CD8-positive, alpha-beta memory T cell (primary cell): ENCODE data around the gene CACNA1S. TPM values are rescaled to one million over a fixed set of nuclear protein-coding genes. Genes with fewer than 3 reads are reported as not detected.

Source experiments
- CTCF ChIA-PET: fragments of 350-600 bp; sonication (Branson Sonifier 250); formaldehyde crosslinking; loops from one replicate; lab custom pipeline; 2021; ENCODE audit warnings: antibody characterized with exemption; lab: Charles Lee
- POLR2A ChIA-PET: fragments of 350-600 bp; sonication (Branson Sonifier 250); formaldehyde crosslinking; loops from one replicate; lab custom pipeline; 2021; ENCODE audit warnings: antibody characterized with exemption; lab: Charles Lee
- DNase-seq, 5 donors: peaks; one replicate each; pipeline versions ENCODE4 v3.0.0 to v3.0.0-alpha.2; 2020 to 2022; ENCODE audit warnings: mixed read lengths in 1 of 5
- H3K27ac ChIP-seq: one replicate; pipeline ENCODE4 v1.7.0; 2013; ENCODE audit warnings: low read depth, mild to moderate bottlenecking, low read length, moderate library complexity
- H3K27me3 ChIP-seq: 2 replicates; pipeline ENCODE4 v1.7.0; 2013; ENCODE audit warnings: low read length, mild to moderate bottlenecking; ENCODE audit not compliant: insufficient read depth, poor library complexity, severe bottlenecking
- H3K36me3 ChIP-seq: 2 replicates; pipeline ENCODE4 v1.7.0; 2013; ENCODE audit warnings: mild to moderate bottlenecking, low read length, moderate library complexity; ENCODE audit not compliant: insufficient read depth
- H3K4me1 ChIP-seq: 2 replicates; pipeline ENCODE4 v1.7.0; 2013; ENCODE audit warnings: mild to moderate bottlenecking, low read length, moderate library complexity; ENCODE audit not compliant: insufficient read depth
- H3K4me3 ChIP-seq: 2 replicates; pipeline ENCODE4 v1.7.0; 2013; ENCODE audit warnings: mild to moderate bottlenecking, low read length
- H3K9me3 ChIP-seq: 2 replicates; pipeline ENCODE4 v1.7.0; 2013; ENCODE audit warnings: mild to moderate bottlenecking, low read length
- H3K27ac Mint-ChIP-seq, 8 donors: one replicate each; pipeline ENCODE4 v1.8.0; 2020 to 2021; ENCODE audit warnings: mixed read lengths in 8 of 8, mild to moderate bottlenecking in 6 of 8, inconsistent platforms in 3 of 8, moderate library complexity in 3 of 8
- H3K27me3 Mint-ChIP-seq, 2 donors: one replicate each; pipeline ENCODE4 v1.8.0; 2020 to 2021; ENCODE audit warnings: mixed read lengths in 2 of 2, mild to moderate bottlenecking in 1 of 2, moderate library complexity in 1 of 2
- H3K36me3 Mint-ChIP-seq, 3 donors: one replicate each; pipeline ENCODE4 v1.8.0; 2020 to 2021; ENCODE audit warnings: mixed read lengths in 3 of 3, inconsistent platforms in 1 of 3, mild to moderate bottlenecking in 1 of 3
- H3K4me1 Mint-ChIP-seq, 3 donors: one replicate each; pipeline ENCODE4 v1.8.0; 2020 to 2021; ENCODE audit warnings: mixed read lengths in 3 of 3, inconsistent platforms in 1 of 3, mild to moderate bottlenecking in 1 of 3
- H3K4me3 Mint-ChIP-seq, 7 donors: one replicate each; pipeline ENCODE4 v1.8.0; 2020 to 2021; ENCODE audit warnings: mixed read lengths in 7 of 7, mild to moderate bottlenecking in 6 of 7, moderate library complexity in 4 of 7, inconsistent platforms in 2 of 7
- H3K9me3 Mint-ChIP-seq, 5 donors: one replicate each; pipeline ENCODE4 v1.8.0; 2020 to 2022; ENCODE audit warnings: mixed read lengths in 5 of 5, mild to moderate bottlenecking in 3 of 5, moderate library complexity in 2 of 5, inconsistent platforms in 1 of 5
- polyA plus RNA-seq: library from polyadenylated mRNA; unstranded; fragments of 300-500 nt; fragmentation: Illumina TruSeq; gene quantifications from one replicate; pipeline ENCODE4 v1.2.3, GENCODE V29; 2021
- total RNA-seq, 2 experiments: library from RNA; stranded (reverse); gene quantifications; one replicate each; pipeline ENCODE4 v1.2.3, GENCODE V29; 2021

The CACNA1S gene
- total and polyA plus RNA-seq, 3 experiments from 2014 or later: not detected

DNA sequence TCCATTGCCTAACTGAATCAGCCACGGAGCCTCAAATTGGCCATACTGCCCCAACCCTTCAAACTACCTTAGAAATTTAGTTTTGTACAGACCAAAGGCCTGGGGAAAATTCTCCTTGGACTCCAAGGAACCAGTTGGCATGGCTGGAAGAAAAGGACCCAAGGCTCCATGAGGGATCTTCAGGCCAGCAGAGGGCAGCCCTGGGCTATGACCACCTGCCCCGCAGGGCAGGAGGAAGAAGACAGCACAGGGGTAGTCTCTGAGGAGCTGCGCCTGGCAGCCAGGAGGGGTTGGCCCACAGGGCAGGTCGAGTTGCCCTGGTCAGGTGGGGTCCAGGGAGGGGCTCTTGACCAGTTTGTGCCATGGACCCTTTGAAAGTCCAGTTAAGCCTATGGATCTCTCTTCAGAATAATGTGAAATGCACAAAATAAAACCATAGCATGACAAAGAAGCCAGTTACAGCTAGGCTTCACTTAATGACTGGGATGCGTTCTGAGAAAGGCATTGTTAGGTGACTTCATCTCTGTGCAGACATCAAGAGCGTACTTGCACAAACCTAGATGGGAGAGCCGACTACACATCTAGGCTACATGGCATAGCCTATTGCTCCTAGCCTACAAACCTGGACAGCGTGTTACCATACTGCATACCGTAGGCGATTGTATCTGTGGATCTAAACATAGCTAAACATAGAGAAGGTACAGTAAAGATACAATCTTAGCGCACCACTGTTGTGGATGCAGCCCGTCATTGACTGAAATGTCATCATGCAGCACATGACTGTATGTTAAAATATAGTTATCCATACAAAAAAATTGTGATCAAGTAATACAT lies 26.1 kb downstream of the CACNA1S start:
- H3K4me3 Mint-ChIP-seq: no peak overlapping the region
- ChIA-PET CTCF (interaction anchor here (1.3 to 3.4 kb wide), 5 partner anchors 16 to 135 kb away, joined by 3 to 25 read pairs (median 4); no protein-coding TSS in a partner anchor), POLR2A (no interaction called here)
- H3K4me1 Mint-ChIP-seq: no peaks in the 10 kb centered on the region
- H3K36me3 ChIP-seq: no peaks in the 10 kb centered on the region
- H3K4me3 ChIP-seq: no peak overlapping the region
- H3K9me3 ChIP-seq: no peaks in the 10 kb centered on the region
- H3K27ac Mint-ChIP-seq: no peak overlapping the region
- H3K27me3 Mint-ChIP-seq: peaks cover 8 to 32% of the 10 kb centered on the region in 2 donors
- H3K27ac ChIP-seq: no peak overlapping the region
- H3K9me3 Mint-ChIP-seq: no peaks in the 10 kb centered on the region
- H3K4me1 ChIP-seq: no peaks in the 10 kb centered on the region
- DNase-seq: peak in 2 of 5 donors; percentile 6 to 31
- no peaks in the 10 kb centered on the region for H3K36me3 Mint-ChIP-seq
- H3K27me3 ChIP-seq: peaks cover 4% of the 10 kb centered on the region

DNA sequence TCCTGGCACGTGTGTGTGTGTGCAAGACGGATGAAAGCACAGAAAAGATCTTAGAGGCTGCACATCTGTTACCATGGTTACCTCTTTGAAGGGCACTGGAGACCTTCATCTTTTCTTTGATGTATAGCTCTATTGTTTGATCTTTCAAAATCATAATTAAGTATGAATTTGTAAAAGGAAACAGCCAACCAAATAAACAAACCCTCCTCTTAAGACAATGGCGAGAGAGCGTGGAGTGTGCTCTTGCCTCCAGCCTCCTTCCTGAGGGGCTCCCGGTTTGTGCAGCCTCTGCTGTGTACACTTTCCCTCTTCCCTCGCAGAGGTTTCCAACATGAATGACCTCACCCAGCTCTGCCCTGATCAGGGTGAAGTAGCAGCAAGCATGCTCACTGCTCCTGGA lies 27.9 kb downstream of the CACNA1S start:
- no peaks in the 10 kb centered on the region for H3K9me3 Mint-ChIP-seq
- Histone ChIP-seq H3K4me3 (no peak overlapping the region), H3K9me3 (no peaks in the 10 kb centered on the region), H3K27me3 (peaks cover 4% of the 10 kb centered on the region), H3K4me1 (no peaks in the 10 kb centered on the region), H3K27ac (no peak overlapping the region), H3K36me3 (no peaks in the 10 kb centered on the region)
- POLR2A ChIA-PET: no interaction called here
- no peak overlapping the region for H3K4me3 Mint-ChIP-seq
- no peaks in the 10 kb centered on the region for H3K36me3 Mint-ChIP-seq
- peaks cover 8 to 29% of the 10 kb centered on the region in 2 donors for H3K27me3 Mint-ChIP-seq
- H3K27ac Mint-ChIP-seq: peak overlapping the region in 1 of 8 donors; percentile 69
- DNase-seq: no peak
- no peaks in the 10 kb centered on the region for H3K4me1 Mint-ChIP-seq
- CTCF ChIA-PET: interaction anchor here (2.3 to 3.4 kb wide), 2 partner anchors 30 to 35 kb away, joined by 6 to 25 read pairs; no protein-coding TSS in a partner anchor

DNA sequence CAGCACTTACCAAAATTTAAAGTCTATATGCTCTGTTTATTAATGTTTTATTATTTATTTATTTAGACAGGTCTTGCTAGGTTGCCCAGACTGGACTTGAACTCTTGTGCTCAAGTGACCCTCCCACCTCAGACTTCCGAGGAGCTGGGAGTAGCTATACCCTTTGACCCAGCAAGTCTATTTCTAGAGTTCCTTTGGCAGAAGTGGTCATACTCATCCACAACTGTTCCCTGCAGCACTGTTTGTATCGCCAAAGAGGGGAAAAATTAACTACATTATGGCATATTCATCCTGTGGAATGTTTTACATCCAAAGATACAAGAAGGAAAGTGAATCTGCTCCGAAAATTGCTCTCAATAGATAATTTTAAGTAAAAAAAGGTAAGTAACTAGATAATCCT lies 28.5 kb downstream of the CACNA1S start:
- H3K27me3 ChIP-seq: peaks cover 4% of the 10 kb centered on the region

DNA sequence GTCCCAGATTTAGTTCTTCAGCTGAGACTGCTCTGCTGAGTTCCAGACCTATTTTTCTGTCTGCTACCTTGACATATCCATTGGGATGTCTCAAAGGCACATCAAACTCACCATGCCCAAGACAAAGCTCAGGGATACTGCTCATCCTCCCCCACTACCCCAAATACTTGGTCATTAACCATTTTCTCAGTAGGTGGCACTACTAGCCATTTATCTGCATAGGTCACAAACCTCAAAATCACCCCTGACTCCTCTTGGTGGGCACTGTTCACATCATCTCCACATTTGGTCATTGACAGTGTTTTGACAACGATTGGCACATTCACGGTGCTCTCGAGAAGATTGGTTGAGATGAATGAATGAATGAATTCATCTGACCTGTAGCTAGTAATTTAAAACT lies 32.1 kb downstream of the CACNA1S start:
- ChIA-PET POLR2A (no interaction called here), CTCF (interaction anchor here (1.1 to 2.7 kb wide), 4 partner anchors 9 to 109 kb away, joined by 4 to 7 read pairs (median 4); no protein-coding TSS in a partner anchor)
- Histone ChIP-seq H3K4me3 (no peak overlapping the region), H3K4me1 (no peaks in the 10 kb centered on the region), H3K27me3 (no peaks in the 10 kb centered on the region), H3K27ac (no peak overlapping the region), H3K36me3 (no peaks in the 10 kb centered on the region), H3K9me3 (no peaks in the 10 kb centered on the region)
- DNase-seq: no peak
- H3K36me3 Mint-ChIP-seq: no peaks in the 10 kb centered on the region
- H3K27ac Mint-ChIP-seq: no peak overlapping the region
- no peaks in the 10 kb centered on the region for H3K4me1 Mint-ChIP-seq
- H3K4me3 Mint-ChIP-seq: no peak overlapping the region
- no peaks in the 10 kb centered on the region for H3K9me3 Mint-ChIP-seq
- H3K27me3 Mint-ChIP-seq: peaks cover 3 to 4% of the 10 kb centered on the region in 2 donors

More for the DNA sequence above, 28.5 kb downstream of the CACNA1S start:
- no peaks in the 10 kb centered on the region for H3K36me3 ChIP-seq
- Mint-ChIP-seq H3K36me3 (no peaks in the 10 kb centered on the region), H3K27ac (no peak overlapping the region), H3K9me3 (no peaks in the 10 kb centered on the region), H3K4me1 (no peaks in the 10 kb centered on the region), H3K27me3 (peaks cover 8 to 26% of the 10 kb centered on the region in 2 donors), H3K4me3 (no peak overlapping the region)
- H3K4me3 ChIP-seq: no peak overlapping the region
- no peaks in the 10 kb centered on the region for H3K4me1 ChIP-seq
- POLR2A ChIA-PET: no interaction called here
- CTCF ChIA-PET: interaction anchor here (1.7 to 2.3 kb wide), 2 partner anchors 30 to 36 kb away, joined by 5 to 6 read pairs; no protein-coding TSS in a partner anchor
- no peak overlapping the region for H3K27ac ChIP-seq
- no peak for DNase-seq
- no peaks in the 10 kb centered on the region for H3K9me3 ChIP-seq

DNA sequence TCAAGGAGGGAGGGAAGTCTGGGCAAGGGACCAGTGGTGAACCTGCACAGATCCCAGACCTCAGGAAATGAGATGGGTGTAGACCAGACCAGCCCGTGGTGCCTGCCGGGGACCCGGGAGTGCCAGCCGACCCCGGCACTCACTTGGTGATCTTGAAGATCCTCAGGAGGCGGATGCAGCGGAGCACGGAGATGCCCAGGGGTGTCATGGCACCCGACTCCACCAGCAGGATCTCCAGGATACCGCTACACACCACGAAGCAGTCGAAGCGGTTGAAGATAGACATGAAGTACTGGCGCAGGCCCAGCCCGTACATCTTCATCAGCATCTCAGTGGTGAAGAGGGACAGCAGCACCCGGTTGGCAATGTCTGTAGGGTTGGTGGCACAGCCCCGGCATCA lies 34.5 kb downstream of the CACNA1S start:
- POLR2A ChIA-PET: no interaction called here
- no peaks in the 10 kb centered on the region for H3K27me3 ChIP-seq
- Mint-ChIP-seq H3K36me3 (no peaks in the 10 kb centered on the region), H3K27me3 (no peaks in the 10 kb centered on the region), H3K4me1 (no peaks in the 10 kb centered on the region), H3K4me3 (no peak overlapping the region), H3K9me3 (no peaks in the 10 kb centered on the region), H3K27ac (no peak overlapping the region)
- no peak for DNase-seq
- no peaks in the 10 kb centered on the region for H3K4me1 ChIP-seq
- no peak overlapping the region for H3K27ac ChIP-seq
- no peak overlapping the region for H3K4me3 ChIP-seq
- no peaks in the 10 kb centered on the region for H3K9me3 ChIP-seq
- no peaks in the 10 kb centered on the region for H3K36me3 ChIP-seq
- CTCF ChIA-PET: no interaction called here

GRCh38 chr1:201077116-201077515 lies 35.1 kb downstream of the CACNA1S start:
- Histone ChIP-seq H3K4me3 (no peak overlapping the region), H3K27ac (no peak overlapping the region), H3K9me3 (no peaks in the 10 kb centered on the region), H3K4me1 (no peaks in the 10 kb centered on the region), H3K27me3 (no peaks in the 10 kb centered on the region), H3K36me3 (no peaks in the 10 kb centered on the region)
- POLR2A ChIA-PET: no interaction called here
- no peaks in the 10 kb centered on the region for H3K4me1 Mint-ChIP-seq
- no peaks in the 10 kb centered on the region for H3K9me3 Mint-ChIP-seq
- H3K27me3 Mint-ChIP-seq: no peaks in the 10 kb centered on the region
- CTCF ChIA-PET: no interaction called here
- H3K4me3 Mint-ChIP-seq: no peak overlapping the region
- DNase-seq: no peak
- no peaks in the 10 kb centered on the region for H3K36me3 Mint-ChIP-seq
- H3K27ac Mint-ChIP-seq: no peak overlapping the region

DNA sequence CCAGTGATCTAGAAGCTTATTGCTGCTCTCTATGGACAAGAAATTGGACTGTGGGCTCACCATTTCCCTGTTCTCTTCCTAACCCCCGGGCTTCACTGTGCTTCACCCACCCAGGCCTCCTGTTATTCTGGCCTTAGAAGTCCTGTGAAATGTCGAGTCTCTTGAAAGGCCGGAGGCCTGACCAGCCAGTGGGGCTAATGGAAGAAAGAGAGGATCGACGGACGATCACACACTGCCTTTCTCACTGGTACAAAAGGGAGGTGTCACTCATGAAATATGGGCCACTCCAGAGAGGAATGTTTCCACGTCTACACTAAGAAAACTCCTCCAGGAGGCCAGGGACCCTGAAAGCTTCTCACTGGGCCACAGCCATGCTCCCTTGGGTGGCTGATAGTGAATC lies 36.1 kb downstream of the CACNA1S start:
- H3K27ac ChIP-seq: no peak overlapping the region
- no peaks in the 10 kb centered on the region for H3K36me3 Mint-ChIP-seq
- H3K27ac Mint-ChIP-seq: peak overlapping the region in 1 of 8 donors; percentile 50
- H3K36me3 ChIP-seq: no peaks in the 10 kb centered on the region
- ChIA-PET CTCF (no interaction called here), POLR2A (no interaction called here)
- DNase-seq: no peak
- H3K4me3 Mint-ChIP-seq: no peak overlapping the region
- no peaks in the 10 kb centered on the region for H3K4me1 Mint-ChIP-seq
- H3K27me3 ChIP-seq: no peaks in the 10 kb centered on the region
- no peaks in the 10 kb centered on the region for H3K27me3 Mint-ChIP-seq
- H3K4me3 ChIP-seq: no peak overlapping the region
- H3K4me1 ChIP-seq: no peaks in the 10 kb centered on the region
- no peaks in the 10 kb centered on the region for H3K9me3 Mint-ChIP-seq
- no peaks in the 10 kb centered on the region for H3K9me3 ChIP-seq

GRCh38 chr1:201074018-201074417 lies 38.2 kb downstream of the CACNA1S start:
- no peak for DNase-seq
- Histone ChIP-seq H3K27ac (no peak overlapping the region), H3K4me1 (no peaks in the 10 kb centered on the region), H3K4me3 (no peak overlapping the region), H3K9me3 (no peaks in the 10 kb centered on the region), H3K27me3 (no peaks in the 10 kb centered on the region), H3K36me3 (no peaks in the 10 kb centered on the region)
- no peak overlapping the region for H3K27ac Mint-ChIP-seq
- no peaks in the 10 kb centered on the region for H3K4me1 Mint-ChIP-seq
- no peak overlapping the region for H3K4me3 Mint-ChIP-seq
- no peaks in the 10 kb centered on the region for H3K9me3 Mint-ChIP-seq
- ChIA-PET CTCF (no interaction called here), POLR2A (no interaction called here)
- H3K27me3 Mint-ChIP-seq: peaks cover 2 to 4% of the 10 kb centered on the region in 2 donors
- no peaks in the 10 kb centered on the region for H3K36me3 Mint-ChIP-seq
